ENCODE results near the gene ARPC1B.
"Not testable (repeated sequence)": the region's sequence is repeated elsewhere in the genome, so short reads cannot be mapped to it uniquely, and the experiment has no call there.

Gene ARPC1B

DNA sequence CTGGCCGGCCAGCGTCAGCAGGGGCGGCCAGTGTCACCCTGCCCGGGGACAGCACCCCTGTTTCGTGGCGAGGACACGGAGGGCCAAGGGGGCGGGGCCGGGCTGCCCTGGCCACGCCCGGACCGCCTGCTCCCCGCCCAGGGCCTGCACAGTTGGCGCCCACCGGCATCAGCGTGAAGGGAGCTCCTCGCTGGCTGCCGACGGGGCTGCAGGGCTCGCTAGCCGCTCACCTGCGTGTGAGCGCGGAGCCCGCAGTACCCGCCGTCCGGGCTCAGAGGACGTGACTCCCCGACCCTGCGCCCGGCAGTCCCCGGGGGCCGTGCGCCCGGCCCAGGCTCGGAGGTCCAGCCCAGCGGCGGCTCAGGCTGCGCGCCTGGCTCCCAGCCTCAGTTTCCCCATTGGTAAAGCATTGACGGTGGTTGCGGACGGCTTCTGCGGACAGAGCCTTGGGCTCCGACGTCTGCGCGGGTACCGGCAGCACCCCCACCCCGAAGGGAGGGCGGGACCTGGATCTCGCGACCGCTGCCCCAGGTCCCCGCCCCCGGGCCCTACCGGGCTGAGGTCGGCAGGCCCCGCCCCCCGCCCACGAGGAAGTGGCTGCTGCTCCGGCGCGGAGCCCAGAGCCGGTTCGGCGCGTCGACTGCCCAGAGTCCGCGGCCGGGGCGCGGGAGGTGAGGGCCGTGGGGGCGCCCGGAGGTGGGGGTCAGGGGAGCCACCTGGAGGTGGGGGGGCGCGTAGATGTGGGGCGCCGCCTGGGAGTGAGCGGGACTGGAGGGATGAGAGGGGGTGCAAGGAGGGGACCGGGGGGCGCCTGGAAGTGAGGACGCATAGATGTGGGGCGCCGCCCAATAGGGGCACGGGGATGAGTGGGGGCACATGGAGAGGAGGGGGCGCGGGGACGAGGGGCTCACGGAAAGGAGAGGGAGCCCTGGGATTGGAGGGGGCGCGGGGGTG is at the start of gene ARPC1B:
Gene ARPC1B (plus strand): TSS at position 620 of the 954 bp plus-strand sequence. CDS start 10,985 bp downstream, outside the sequence.
- peak; percentile 97 for DNase-seq (ENCODE audit: low spot score)

DNA sequence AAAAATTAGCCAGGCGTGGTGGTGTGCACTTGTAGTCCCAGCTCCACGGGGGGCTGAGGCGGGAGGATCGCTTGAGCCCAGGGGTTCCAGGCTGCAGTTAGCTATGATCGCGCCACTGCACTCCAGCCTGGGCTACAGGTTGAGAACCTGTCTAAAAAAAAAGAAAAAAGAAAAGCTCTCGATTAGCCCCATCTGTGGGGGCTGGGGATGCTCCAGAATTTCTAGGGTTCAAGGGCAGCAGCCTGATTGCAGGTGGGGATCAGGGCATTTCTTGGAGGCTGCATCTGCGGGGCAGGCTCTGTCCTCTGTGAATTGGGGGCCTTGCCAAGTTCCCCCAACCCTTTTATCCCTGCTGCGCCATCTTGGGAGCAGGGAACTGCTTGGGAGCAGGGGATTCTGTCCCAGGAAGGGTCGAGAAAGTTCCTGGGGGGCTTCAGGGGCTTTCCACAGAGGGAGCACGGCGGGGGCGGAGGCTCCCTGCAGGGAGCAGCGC is 49.5 kb upstream of the ARPC1B start:
- DNase-seq (ENCODE audit: low spot score): peak; percentile 31

DNA sequence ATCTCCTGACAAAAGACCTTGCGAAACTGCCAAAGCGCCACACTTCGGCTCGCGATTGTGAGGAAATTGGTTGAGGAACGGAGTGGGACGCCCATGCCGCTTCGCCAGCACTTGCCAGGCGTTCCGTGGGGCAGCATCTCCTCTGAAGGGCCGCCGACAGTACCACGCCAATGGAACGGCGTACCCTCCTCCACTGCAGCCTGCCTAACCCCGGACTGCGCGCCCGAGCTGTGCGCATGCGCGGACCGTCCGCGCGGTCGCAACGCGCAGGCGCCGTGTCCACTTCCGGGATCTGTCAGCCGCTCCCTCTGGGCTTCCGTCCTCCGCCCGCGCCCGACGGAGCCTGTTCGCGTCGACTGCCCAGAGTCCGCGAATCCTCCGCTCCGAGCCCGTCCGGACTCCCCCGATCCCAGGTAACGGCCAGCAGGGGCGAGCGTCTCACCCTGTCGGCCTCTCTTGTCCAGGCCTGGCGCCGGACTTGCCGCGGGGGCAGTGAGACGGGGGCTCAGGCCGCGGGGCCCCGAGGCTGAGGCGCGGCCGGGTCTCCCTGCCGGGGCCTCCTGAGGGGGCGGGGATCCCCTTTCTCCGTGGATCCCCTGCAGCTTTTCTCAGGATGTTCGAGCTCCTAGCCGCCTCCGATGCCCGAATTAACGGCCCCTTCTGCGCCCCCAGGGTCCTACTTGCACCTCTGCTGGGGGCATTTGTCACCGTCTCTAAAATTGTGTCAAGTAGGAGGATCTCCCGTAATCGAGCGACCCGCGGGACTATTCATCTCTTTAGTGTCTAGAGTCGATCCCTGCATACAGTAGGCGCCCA is 48.7 kb upstream of the ARPC1B start, which contains the start of gene ARPC1A:
Gene ARPC1A (plus strand): TSS at position 307 of the 816 bp plus-strand sequence. CDS start 7,456 bp downstream, outside the sequence.
- DNase-seq (ENCODE audit: low spot score): peak; percentile 98

GRCh38 chr7:99326408-99326782 is 48.1 kb upstream of the ARPC1B start:
- no peak for DNase-seq (ENCODE audit: low spot score)

DNA sequence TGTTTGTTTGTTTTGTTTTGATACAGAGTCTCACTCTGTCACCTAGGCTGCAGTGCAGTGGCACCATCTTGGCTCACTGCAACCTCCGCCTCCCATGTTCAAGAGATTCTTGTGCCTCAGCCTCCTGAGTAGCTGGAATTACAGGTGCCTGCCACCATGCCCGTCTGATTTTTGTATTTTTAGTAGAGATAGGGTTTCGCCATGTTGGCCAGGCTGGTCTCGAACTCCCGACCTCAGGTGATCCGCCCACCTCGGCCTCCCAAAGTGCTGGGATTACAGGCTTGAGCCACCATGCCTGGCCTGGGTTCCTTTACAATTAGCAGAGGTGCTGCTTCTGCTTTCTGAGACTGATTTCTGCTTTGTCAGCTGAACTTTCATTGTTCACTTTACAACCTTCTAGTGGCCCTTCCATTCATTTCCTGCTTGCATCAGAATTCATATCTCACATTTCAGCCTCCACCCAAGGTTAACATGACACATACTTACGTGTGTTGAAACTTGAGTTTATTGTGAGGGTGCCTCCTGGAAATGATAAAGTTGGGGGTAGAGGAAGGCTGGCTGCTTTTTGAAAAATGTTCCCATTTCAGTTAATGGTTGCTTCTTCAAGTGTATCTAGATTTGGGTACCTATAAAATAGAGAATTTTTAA is 44.1 kb upstream of the ARPC1B start:
- not testable (repeated sequence) for DNase-seq (ENCODE audit: low spot score)

DNA sequence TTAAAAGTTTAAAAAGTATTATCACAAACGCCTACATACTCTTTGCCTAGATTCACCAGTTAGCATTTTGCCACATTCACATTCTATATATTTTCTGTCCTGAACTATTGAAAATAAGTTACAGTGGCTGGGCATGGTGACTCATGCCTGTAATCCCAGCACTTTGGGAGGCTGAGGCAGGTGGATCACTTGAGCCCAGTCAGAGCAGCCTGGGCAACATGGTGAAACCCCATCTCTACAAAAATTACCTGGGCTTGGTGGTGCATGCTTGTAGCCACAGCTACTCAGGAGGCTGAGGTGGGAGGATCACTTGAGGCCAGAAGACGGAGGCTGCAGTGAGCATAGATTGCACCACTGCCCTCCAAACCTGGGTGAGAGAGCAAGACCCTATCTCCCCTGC is 43.5 kb upstream of the ARPC1B start:
- DNase-seq (ENCODE audit: low spot score): no peak

- no peak for DNase-seq (ENCODE audit: low spot score)
Measured at GRCh38 chr7:99339595-99339994, 34.9 kb upstream of the ARPC1B start.

- no peak for DNase-seq (ENCODE audit: low spot score)
Measured at GRCh38 chr7:99340659-99341058, 33.9 kb upstream of the ARPC1B start.

DNA sequence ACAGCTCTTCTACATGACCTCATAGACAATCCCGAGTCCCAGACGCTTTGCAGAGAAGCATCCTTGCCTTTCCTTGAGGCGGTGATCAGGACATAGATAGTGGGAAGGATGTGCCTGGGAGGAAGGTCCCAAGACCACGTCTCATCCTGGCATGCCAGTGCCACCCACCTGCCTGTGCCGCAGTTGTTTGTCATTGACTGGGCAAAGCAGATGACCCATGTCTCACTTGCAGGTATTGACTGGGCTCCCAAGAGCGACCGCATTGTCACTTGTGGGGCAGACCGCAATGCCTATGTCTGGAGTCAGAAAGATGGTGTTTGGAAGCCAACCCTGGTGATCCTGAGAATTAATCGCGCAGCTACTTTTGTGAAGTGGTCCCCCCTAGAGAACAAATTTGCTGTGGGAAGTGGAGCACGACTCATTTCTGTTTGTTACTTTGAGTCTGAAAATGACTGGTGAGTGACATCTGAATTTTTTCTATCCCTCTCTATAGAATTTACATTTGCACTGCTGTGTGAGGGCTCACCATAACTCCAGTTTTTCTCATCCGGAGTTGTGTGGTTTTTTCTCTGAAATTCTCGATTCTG is 30.4 kb upstream of the ARPC1B start:
- no peak for DNase-seq (ENCODE audit: low spot score)

GRCh38 chr7:99350641-99351040 is 23.9 kb upstream of the ARPC1B start:
- not testable (repeated sequence) for DNase-seq (ENCODE audit: low spot score)

DNA sequence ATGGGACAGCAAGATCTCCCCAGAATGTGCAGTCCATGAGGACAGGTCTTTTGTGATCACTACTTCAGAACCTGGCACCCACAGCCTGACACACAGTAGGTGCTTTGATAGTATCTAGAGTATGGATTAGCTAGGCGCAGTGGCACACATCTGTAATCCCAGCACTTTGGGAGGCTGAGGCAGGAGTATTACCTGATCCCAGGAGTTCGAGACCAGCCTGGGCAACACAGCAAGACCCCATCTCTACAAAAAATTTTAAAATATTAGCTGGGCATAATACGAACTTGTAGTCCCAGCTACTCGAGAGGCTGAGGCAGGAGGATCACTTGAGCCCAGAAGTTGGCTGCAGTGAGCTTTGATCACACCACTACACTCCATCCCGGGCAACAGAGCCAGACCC is 22.3 kb upstream of the ARPC1B start:
- no peak for DNase-seq (ENCODE audit: low spot score)

- DNase-seq (ENCODE audit: low spot score): no peak
Measured at GRCh38 chr7:99355098-99355497, 19.4 kb upstream of the ARPC1B start.

DNA sequence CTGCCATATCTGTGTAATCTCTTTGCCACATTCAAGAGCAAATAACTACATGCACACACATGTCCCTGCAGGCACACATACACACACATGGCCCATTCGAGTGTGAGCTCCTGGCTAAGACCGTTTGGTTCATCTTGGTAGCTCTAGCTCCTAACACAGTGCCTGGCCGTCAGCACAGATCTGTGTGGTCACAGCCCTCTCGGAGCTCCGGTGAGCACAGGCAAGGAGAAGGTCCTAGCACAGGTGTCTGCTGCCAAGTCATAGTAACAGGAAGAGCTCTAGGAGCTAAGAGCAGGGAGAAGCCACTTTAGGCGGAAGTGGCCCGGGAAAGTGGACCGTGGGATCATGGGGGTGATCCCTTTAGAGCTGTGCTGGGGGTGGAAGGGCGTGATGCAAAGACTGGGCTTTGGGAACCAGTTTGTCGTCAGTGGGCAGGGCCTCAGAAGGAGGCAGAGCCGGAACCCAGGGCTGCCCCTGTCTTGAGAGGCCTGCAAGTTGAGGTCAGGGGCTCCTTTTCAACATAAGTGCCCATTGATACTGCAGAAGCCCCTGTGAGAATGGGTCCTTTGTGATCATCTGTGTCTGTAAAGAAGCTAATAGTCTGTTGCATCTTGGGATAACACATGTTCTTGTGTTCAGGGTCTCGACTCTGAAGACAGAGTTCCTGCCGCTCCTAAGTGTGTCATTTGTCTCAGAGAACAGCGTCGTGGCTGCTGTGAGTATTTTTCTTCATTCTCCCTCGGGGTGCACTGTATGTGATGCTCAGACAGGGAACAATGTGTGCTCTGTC is 16.6 kb upstream of the ARPC1B start:
- DNase-seq (ENCODE audit: low spot score): no peak

- DNase-seq (ENCODE audit: low spot score): not testable (repeated sequence)
Measured at GRCh38 chr7:99358521-99358920, 16.0 kb upstream of the ARPC1B start.

DNA sequence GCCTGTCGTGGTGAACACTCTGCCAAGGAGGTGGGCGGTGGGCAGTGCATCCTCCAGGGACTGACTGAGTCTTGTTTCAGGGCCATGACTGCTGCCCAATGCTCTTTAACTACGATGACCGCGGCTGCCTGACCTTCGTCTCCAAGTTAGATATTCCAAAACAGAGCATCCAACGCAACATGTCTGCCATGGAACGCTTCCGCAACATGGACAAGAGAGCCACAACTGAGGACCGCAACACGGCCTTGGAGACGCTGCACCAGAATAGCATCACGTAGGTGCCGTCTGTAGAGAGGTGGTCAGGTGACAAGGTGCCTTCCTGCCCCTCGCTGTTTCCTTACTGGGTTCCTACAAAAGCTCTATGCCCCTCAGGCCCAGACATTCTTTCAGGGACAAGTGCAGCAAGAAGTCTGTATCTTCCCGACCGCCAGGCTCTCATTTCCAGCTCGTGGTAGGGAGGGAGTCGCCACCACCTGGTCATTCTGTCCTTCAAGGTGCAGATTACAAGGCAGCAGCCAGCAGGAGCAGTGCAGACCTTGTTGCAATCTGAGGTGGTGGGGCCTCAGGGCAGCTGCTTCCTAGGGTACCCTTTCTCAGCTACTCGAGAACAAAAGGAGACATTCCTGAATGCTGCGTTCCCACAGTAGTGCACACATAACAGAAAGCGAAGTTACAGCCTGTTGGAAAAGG is 14.9 kb upstream of the ARPC1B start:
- DNase-seq (ENCODE audit: low spot score): peak; percentile 52

DNA sequence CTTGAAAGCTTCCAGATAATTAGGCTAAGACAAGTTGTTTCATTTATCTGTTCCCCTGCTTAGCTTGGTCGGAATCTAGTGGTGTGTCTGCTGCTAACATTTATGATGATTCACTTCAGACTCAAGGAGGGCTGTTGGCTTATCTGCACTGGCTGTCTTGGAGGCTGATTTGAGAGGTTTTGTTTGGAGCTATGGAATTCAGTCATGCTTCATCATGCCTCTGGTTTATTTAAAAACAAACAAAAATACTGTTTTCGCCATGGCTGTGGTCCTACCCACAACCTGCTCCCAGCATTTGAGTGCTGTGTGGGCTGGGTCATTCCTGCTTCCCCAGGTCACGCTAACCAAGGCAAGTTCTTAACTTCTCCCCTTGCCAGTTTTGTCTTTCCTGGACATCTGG is 11.7 kb upstream of the ARPC1B start:
- no peak for DNase-seq (ENCODE audit: low spot score)

- DNase-seq (ENCODE audit: low spot score): no peak
Measured at GRCh38 chr7:99363286-99363685, 11.2 kb upstream of the ARPC1B start.

- peak; percentile 84 for DNase-seq (ENCODE audit: low spot score)
Measured at GRCh38 chr7:99365318-99366141, 9.0 kb upstream of the ARPC1B start.

DNA sequence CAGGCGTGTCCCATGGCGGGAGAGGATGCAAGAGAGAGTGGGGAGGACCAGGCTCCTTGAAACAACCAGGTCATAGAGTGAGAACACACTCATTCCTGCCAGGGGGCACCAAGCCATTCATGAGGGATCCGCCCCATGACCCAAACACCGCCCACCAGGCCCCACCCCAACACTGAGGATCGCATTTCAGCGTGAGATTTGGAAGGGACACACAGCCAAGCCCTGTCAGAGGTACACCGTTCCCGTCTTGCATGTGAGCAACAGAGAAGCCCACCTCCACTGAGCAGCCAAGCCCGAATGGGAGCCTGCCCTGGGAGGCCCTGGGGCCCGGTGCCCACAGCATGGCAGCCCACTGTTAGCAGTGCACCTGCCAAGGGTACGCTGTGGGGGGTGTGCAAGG is 7.9 kb upstream of the ARPC1B start:
- DNase-seq (ENCODE audit: low spot score): peak; percentile 45
